ENCODE measurements around the gene MOB2.

MOB2 gene

GRCh38 chr11:1470681-1471611 lies 15.6 kb downstream of the MOB2 start:
- DNase-seq = no peak

DNA sequence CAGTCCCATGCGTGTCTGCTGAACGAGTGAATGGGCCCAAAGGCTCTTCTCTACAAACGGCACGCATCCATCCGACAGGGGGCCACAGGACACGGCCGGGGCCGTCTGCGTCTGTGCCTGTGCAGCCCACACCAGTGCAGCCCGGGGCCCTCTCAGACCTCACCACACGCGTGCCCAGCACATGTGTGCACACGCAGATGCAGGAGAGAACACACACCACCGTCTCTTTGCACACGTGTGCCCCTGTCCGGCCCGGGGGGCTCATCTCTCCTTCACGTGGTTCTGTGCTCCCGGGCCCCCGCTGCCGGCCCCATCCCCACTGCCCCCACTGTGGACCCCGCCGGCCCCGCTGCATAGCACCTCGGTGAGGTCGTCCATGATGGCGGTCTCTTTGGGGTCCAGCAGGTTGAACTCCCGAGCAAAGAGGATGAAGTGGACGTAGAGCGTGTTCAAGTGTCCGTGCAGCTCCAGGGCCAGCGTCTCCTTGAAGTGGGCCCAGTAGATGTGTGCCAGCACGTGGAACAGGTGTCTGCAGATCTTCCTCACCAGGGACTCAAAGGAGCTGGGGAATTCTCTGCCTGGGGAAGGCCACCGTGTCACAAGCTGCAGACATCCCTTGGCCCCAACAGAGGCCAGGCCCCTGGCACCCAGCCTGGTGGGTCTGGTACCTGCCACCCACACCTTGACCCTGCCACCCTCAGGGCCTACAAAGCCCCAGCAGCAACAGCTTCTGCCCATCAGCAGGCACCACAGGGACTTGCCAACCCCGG lies 16.5 kb downstream of the MOB2 start:
- no peak for DNase-seq

GRCh38 chr11:1469287-1469910 lies 17.2 kb downstream of the MOB2 start:
- no peak for DNase-seq

GRCh38 chr11:1468473-1469066 lies 18.0 kb downstream of the MOB2 start:
- no peak for DNase-seq

GRCh38 chr11:1468002-1468401 lies 18.6 kb downstream of the MOB2 start:
- no peak for DNase-seq

DNA sequence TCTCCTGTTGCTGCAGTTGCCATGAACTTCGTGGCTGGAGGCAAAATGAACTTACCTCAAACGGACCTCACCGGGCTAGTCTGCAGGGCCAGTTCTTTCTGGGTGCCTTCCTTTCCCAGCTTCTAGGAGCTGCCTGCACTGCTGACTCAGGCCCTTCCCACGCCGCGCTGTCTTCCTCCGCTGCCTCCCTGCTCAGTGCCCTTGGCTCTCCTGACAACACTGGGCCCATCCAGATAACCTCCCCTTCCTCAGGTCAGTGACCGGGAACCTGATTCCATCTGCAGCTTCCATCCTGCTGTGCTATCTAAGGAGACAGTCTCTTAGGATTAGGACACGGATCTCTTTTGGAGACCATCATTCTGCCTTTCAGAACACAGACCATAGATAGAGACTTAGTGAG lies 19.3 kb downstream of the MOB2 start:
- no peak for DNase-seq

DNA sequence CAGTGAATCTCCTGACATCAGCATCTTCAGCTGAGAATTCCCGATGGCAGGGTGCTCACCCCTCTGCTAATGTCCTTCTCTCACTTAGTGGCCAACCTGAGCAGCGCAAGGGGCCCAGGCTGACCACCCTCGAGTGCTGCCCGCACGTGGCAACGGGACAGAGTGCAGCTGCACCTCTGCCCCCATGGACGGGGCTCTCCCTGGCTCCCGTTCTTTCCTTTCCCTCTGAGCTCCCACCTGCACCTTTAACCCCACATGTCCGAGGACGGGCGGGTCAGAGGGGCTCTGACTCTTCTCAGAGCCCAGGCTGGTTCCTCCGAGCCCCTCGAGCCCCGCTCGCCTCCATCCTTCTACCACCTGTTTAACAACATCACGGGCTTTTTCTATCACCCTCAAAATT lies 19.8 kb downstream of the MOB2 start:
- DNase-seq = no peak

DNA sequence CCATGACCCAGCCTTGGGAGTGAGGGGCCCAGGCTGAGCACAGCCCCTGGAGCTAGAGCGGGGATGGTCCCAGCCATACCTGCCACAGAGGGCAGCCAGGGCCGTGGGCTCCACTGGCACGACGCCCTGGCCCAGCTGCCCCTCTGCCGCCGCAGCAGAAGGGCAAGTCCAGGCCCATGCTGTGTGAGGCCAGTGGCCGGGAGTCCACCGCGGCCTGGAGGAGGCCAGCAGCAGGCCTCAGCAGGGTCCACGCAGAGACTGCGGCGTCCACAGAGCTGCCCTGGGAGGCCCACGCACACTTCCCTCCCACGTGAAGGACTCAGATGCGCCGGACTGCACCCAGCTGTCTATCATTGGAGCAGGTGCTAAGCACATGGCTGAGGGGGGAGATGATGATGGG lies 23.5 kb downstream of the MOB2 start:
- DNase-seq = no peak

DNA sequence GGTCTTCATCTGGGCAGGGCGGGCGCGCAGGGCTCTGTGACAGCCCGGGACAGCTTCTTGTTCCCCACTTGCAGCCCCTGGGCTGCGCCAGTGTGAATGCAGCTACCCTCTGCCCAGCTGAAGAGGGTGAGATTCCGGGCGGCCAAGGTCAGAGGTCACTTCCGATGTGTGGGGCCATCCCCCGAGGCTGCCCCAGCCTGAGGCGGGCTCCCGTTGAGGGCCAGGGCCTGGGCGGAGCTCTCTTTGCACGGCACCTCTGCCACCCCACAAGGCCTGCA lies 23.9 kb downstream of the MOB2 start:
- DNase-seq = no peak

- no peak for DNase-seq
Measured at GRCh38 chr11:1461826-1462697, 24.5 kb downstream of the MOB2 start.

DNA sequence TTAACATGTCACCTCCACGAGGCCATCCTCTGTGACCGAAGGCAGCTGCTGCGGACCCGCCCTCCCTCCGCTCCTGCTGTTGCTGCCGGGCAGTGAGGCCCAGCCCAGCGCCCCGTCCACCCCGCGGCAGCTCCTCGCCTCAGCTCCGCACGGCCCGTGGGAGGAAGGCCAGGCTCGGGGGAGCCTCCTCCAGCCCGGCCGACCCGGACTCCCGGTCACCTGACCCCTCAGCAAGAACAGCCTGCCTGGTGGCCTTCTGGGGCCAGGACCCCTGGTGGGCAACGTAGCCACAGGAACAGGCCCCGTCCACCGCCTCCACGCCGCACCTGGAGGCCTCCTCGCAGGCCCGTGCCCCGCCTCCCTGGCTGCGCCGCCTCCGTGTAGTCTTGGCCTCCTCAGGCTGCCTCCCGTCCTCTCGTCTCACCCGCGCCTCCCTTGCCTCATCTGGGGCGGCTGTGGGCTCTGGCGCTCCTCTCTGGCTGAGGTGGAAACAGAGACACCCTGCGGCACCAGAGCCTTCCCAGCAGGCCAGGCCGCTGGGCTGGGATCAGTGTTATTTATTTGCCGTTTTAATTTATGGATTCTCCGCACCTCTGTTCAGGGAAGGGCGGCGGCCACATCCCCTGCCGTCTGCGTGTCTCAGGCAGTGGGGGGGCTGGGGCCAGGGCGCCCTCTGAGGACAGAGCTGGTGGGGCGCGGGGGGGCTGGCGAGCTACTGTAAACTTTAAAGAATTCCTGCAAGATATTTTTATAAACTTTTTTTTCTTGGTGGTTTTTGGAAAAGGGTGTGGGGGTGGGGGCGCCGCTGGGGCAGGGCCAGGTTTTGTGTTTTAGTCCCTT lies 25.4 kb downstream of the MOB2 start:
- no peak for DNase-seq

- no peak for DNase-seq
Measured at GRCh38 chr11:1460396-1460985, 26.1 kb downstream of the MOB2 start.

DNA sequence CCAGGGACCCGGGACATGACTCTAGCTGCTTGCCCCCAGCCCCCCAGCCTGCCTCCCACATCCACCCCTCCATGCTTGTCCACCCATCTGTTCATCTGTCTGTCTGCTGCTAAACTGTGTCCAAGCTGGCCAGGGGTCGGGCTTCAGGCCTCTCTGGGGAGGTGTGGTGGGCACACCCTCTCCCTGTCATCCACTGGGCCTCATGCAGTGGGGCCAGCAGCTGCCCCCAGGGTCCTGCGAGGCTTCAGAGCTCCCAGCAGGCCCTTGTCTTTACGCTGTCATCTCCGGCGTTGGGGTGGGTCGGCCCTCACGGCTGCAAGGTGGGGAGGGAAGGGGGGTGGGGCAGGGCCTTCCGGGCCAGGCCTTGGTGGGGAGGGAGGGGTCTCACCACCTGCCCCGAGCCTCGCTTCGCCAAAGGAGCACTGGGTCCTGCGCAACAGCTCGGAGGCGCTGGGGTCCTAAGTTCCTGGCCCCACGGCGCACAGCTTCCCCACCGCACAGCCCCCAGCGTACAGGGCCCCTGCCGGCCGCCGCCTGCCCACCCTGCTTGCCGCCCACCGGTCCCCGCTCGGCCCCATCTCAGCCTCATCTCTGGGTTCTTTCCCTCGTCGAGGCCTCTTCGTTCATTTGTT lies 26.7 kb downstream of the MOB2 start:
- DNase-seq = no peak

GRCh38 chr11:1459219-1459575 lies 27.4 kb downstream of the MOB2 start:
- DNase-seq = no peak

GRCh38 chr11:1458340-1459218 lies 28.0 kb downstream of the MOB2 start:
- no peak for DNase-seq

DNA sequence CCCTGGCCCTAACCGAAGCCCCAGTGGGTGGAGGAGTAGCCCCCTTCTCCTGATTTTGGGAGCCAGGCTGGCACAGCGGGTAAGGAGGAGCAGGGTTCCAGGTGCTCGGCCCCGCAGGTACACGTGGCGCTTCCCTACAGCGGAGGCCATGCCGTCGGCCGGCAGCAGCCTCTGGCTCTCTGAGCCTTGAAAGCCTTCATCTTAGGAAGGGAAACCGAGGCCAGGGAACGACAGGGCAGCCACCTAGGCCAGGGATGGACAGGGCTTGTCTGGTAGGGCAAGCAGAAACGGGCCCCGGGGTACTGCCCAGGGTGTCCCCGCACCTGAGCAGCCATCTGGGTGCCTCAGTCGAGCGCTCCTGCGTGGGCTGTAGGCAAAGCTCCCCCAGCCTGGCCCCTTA lies 28.7 kb downstream of the MOB2 start:
- no peak for DNase-seq

GRCh38 chr11:1457326-1457680 lies 29.3 kb downstream of the MOB2 start:
- DNase-seq = no peak

DNA sequence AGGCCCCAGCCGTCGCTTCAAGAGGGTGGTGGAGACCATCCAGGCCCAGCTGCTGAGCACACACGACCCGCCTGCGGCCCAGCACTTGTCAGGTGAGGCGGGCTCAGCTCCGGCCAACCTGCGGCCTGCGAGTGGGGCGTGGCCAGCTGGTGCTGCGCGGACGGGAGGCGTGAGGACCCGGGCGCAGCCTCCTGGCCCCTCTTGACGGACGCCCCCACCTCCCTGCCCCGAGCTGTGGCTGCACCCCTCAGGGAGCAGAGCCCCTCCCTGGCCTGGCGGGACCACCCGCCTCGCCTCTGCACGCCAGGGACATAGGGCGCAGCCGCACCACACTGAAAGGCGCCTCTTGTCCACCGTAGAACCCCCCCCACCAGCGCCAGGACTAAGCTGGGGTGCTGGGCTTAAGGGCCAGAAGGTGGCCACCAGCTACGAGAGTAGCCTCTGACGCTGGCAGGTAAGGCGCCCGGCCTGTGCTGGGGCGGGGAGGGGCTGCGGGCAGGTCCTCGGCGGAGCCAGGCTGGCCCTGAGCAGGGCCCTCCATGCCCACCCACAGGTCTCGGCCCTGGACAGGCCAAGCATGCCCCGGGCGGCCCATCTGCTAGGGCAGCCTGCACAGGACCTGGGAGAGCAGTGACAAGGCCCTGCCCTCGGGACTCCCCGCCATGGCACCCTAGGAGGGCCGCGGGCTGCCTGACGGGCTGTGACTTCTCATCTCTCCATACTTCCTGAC lies 29.8 kb downstream of the MOB2 start:
- DNase-seq = no peak

GRCh38 chr11:1456176-1456575 lies 30.4 kb downstream of the MOB2 start:
- DNase-seq = no peak

Measured in central memory CD4-positive, alpha-beta T cell (primary cell).